Epithelial cell of esophagus (primary cell): ENCODE data around the gene TMEM223.

Experiments
- DNase-seq: peaks from one replicate; pipeline ENCODE4 v3.0.0; 2010; ENCODE audit warnings: low read depth
- H3K4me3 ChIP-seq: 2 replicates; pipeline ENCODE4 v1.5.1; 2011; ENCODE audit warnings: mild to moderate bottlenecking, low read length, control low read depth
- TF ChIP-seq, protein P1 (sequence below): IDR thresholded peaks from 2 replicates; pipeline ENCODE4 v1.5.1; 2011; ENCODE audit warnings: low read depth, mild to moderate bottlenecking, low read length, control low read depth, inconsistent platforms; ENCODE audit not compliant: insufficient read depth; ENCODE audit errors: missing control alignments

Gene TMEM223

DNA sequence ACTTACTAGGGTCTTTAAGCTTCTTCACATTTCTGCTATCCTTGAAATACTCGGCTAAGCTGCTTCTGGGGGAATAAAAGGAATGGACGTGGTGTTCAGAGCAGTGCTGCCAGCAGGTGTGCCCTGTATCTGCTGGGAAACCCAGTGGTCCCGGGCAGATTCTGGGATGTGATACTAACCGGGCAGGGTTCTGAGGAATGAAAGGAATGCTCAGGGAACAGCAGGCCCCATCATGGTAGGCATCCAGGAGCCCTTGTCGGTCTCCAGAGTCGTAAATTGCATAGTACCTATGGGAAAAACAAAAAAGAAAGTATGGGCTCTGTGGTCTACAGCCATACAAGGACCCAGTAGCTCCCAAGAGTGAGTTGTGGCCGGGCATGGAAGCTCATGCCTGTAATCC lies 4.5 kb upstream of the TMEM223 start:
- TF ChIP-seq, protein P1, sequence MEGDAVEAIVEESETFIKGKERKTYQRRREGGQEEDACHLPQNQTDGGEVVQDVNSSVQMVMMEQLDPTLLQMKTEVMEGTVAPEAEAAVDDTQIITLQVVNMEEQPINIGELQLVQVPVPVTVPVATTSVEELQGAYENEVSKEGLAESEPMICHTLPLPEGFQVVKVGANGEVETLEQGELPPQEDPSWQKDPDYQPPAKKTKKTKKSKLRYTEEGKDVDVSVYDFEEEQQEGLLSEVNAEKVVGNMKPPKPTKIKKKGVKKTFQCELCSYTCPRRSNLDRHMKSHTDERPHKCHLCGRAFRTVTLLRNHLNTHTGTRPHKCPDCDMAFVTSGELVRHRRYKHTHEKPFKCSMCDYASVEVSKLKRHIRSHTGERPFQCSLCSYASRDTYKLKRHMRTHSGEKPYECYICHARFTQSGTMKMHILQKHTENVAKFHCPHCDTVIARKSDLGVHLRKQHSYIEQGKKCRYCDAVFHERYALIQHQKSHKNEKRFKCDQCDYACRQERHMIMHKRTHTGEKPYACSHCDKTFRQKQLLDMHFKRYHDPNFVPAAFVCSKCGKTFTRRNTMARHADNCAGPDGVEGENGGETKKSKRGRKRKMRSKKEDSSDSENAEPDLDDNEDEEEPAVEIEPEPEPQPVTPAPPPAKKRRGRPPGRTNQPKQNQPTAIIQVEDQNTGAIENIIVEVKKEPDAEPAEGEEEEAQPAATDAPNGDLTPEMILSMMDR: no peak
- no peak overlapping the region for H3K4me3 ChIP-seq
- DNase-seq: no peak

DNA sequence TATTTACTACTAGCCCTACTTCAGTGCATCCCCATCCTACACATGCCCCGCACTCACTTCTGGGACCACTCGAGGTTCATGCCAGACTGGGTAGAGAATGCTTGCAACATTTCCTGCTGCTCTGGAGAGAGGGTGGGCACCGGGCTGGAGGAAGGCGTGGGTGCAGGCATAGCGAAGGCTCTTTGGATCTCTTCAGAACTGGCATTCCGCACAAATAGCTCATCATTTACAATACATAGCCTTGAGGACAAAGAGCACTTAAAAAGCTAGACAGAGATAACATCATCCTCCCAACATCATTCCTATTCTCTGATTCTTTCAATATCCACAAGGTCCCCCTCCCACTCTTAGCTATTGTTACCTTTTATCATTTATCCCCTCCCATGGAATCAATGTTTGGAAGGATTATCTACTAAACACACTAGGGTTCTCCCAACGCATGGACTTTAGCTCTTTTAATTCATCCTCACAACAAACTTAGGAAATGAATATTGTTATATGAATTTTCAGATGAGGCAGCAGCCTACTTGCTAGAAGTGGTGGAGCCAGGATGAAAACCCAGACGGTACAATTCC lies 2.5 kb upstream of the TMEM223 start:
- TF ChIP-seq, protein P1: no peak
- H3K4me3 ChIP-seq: no peak overlapping the region
- no peak for DNase-seq

DNA sequence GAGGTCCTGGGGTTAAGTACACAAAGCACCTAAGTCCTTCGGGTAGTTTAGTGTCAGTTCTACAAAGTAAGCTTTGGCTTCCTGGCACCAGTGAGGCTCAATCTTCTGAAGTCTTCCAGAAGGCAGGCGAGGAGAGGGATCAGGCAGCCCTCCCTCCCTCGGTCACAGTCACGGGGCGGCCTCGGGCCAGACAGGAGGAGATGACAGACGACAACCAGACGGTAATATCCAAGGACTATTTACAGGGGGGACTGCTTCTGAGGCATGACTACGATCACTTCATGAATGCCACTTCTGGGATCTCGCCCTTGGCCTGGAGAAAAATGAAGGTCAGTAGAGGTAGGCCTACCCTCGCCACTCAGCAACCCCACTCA lies 383 bp upstream of the TMEM223 start:
- no peak for DNase-seq
- H3K4me3 ChIP-seq: peak overlapping the region; percentile 4
- TF ChIP-seq, protein P1: no peak

DNA sequence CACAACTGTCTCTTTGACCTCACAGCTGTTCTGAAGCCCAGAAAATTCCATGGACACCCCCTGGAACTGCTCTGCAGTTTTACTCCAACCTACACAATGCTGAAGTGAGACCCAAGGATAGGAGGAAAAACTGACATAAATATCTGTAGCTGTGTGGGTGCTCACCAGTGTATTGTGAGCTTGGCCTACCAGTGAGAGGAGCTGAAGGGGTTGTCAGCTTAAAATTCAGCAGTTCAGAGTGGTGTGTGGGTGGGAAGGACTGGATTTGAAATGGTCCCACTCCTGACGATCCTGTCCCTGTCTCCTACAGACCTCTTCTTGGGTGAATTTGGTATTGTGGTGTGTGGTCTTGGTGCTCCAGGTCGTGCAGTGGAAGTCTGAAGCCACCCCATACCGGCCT lies 2.2 kb downstream of the TMEM223 start:
- no peak for DNase-seq
- H3K4me3 ChIP-seq: no peak overlapping the region
- TF ChIP-seq, protein P1: no peak

DNA sequence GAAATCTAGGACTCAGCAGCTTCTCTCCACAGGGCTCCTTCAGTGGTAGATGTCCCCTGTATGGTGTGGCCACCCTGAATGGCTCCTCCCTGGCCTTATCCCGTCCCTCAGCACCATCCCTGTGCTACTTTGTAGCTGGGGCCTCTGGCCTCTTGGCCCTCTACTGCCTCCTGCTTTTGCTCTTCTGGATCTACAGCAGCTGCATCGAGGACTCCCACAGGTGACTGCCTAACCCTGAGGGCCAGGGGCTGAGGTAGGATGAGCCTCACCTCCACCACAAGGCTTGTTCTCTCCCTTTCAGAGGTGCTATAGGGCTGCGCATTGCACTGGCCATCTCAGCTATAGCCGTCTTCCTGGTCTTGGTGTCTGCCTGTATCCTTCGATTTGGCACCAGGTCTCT lies 2.8 kb downstream of the TMEM223 start:
- H3K4me3 ChIP-seq: no peak overlapping the region
- TF ChIP-seq, protein P1: no peak
- DNase-seq: no peak

DNA sequence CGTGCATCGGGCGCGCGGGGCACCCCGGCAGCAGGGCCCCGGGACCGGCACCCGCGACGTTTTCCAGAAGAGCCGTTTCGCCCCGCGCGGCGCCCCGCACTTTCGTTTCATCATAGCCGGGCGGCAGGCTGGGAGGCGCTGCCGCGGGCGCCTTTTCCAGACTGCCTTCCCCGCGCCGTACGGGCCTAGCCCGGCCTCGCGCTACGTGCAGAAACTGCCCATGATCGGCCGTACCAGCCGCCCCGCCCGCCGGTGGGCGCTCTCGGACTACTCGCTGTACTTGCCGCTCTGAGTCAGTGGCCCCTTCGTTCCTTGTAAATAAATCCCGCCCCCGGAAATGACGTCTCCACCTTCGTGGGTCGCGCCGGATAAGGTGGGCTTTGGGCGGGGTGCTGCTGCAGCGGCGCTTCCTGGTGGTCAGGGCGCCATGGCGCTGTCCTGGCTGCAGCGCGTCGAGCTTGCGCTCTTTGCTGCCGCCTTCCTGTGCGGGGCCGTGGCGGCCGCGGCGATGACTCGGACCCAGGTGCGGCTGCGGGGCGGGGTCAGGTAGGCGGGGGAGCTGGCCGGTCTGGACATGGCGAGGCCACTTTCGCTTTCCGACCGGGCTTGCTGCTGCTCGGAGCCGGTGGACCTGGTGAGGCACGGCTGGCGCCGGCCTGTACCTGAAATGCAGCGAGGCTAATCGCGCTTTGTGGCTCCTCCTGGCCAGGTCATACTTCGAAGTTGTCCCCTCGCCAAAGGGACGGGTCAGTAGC lies 4.6 kb downstream of the TMEM223 start, which contains the start of gene TMEM179B:
Gene TMEM179B, plus strand, starts transcription at position 398 of the 755 bp plus-strand sequence. Its CDS starts 30 bp downstream, at position 428.
- peak; percentile 99 for DNase-seq
- TF ChIP-seq, protein P1: peak; percentile 55
- H3K4me3 ChIP-seq: peak within 1 kb of the TSS; percentile 77
